ENCODE measurements around the gene PCGF6.

Gene PCGF6

GRCh38 chr10:103334567-103334966, 16.4 kb downstream of the PCGF6 start:
- DNase-seq = no peak
- in situ Hi-C loops (cut with HindIII; ENCODE audit: low pct_ligation_motif_present, low pct_unique_long_range_greater_than_20kb, low sequenced_read_pairs) = no loop called here

- peak; percentile 57 for DNase-seq
- in situ Hi-C loops (cut with HindIII; ENCODE audit: low pct_ligation_motif_present, low pct_unique_long_range_greater_than_20kb, low sequenced_read_pairs) = no loop called here
These were observed 16.9 kb downstream of the PCGF6 start for GRCh38 chr10:103333934-103334520.

- DNase-seq = no peak
- in situ Hi-C loops (cut with HindIII; ENCODE audit: low pct_ligation_motif_present, low pct_unique_long_range_greater_than_20kb, low sequenced_read_pairs) = no loop called here
These were observed 23.0 kb downstream of the PCGF6 start for GRCh38 chr10:103327906-103328305.

- no peak for DNase-seq
- in situ Hi-C loops (cut with HindIII; ENCODE audit: low pct_ligation_motif_present, low pct_unique_long_range_greater_than_20kb, low sequenced_read_pairs) = no loop called here
These were observed 34.9 kb downstream of the PCGF6 start for GRCh38 chr10:103316087-103316486.

- no peak for DNase-seq
- in situ Hi-C loops (cut with HindIII; ENCODE audit: low pct_ligation_motif_present, low pct_unique_long_range_greater_than_20kb, low sequenced_read_pairs) = no loop called here
These were observed 40.7 kb downstream of the PCGF6 start for GRCh38 chr10:103310197-103310596.

GRCh38 chr10:103307594-103307993, 43.3 kb downstream of the PCGF6 start:
- no peak for DNase-seq
- in situ Hi-C loops (cut with HindIII; ENCODE audit: low pct_ligation_motif_present, low pct_unique_long_range_greater_than_20kb, low sequenced_read_pairs) = no loop called here

GRCh38 chr10:103295374-103296015, 55.4 kb downstream of the PCGF6 start:
- DNase-seq = no peak
- in situ Hi-C loops (cut with HindIII; ENCODE audit: low pct_ligation_motif_present, low pct_unique_long_range_greater_than_20kb, low sequenced_read_pairs) = no loop called here

GRCh38 chr10:103291588-103291987, 59.4 kb downstream of the PCGF6 start:
- DNase-seq = no peak
- in situ Hi-C loops (cut with HindIII; ENCODE audit: low pct_ligation_motif_present, low pct_unique_long_range_greater_than_20kb, low sequenced_read_pairs) = no loop called here

GRCh38 chr10:103287992-103288391, 62.9 kb downstream of the PCGF6 start:
- DNase-seq = no peak
- in situ Hi-C loops (cut with HindIII; ENCODE audit: low pct_ligation_motif_present, low pct_unique_long_range_greater_than_20kb, low sequenced_read_pairs) = no loop called here

- in situ Hi-C loops (cut with HindIII; ENCODE audit: low pct_ligation_motif_present, low pct_unique_long_range_greater_than_20kb, low sequenced_read_pairs) = no loop called here
- no peak for DNase-seq
These were observed 66.8 kb downstream of the PCGF6 start for GRCh38 chr10:103284170-103284569.

- no peak for DNase-seq
- in situ Hi-C loops (cut with HindIII; ENCODE audit: low pct_ligation_motif_present, low pct_unique_long_range_greater_than_20kb, low sequenced_read_pairs) = no loop called here
These were observed 68.0 kb downstream of the PCGF6 start for GRCh38 chr10:103282961-103283360.

- in situ Hi-C loops (cut with HindIII; ENCODE audit: low pct_ligation_motif_present, low pct_unique_long_range_greater_than_20kb, low sequenced_read_pairs) = no loop called here
- no peak for DNase-seq
These were observed 69.2 kb downstream of the PCGF6 start for GRCh38 chr10:103281753-103282152.

GRCh38 chr10:103280506-103280905, 70.4 kb downstream of the PCGF6 start:
- in situ Hi-C loops (cut with HindIII; ENCODE audit: low pct_ligation_motif_present, low pct_unique_long_range_greater_than_20kb, low sequenced_read_pairs) = no loop called here
- no peak for DNase-seq

- no peak for DNase-seq
- in situ Hi-C loops (cut with HindIII; ENCODE audit: low pct_ligation_motif_present, low pct_unique_long_range_greater_than_20kb, low sequenced_read_pairs) = no loop called here
These were observed 70.9 kb downstream of the PCGF6 start for GRCh38 chr10:103280031-103280430.

- in situ Hi-C loops (cut with HindIII; ENCODE audit: low pct_ligation_motif_present, low pct_unique_long_range_greater_than_20kb, low sequenced_read_pairs) = no loop called here
- peak; percentile 65 for DNase-seq
These were observed 72.1 kb downstream of the PCGF6 start for GRCh38 chr10:103278862-103279298.

GRCh38 chr10:103278537-103278823, 72.5 kb downstream of the PCGF6 start:
- in situ Hi-C loops (cut with HindIII; ENCODE audit: low pct_ligation_motif_present, low pct_unique_long_range_greater_than_20kb, low sequenced_read_pairs) = no loop called here
- no peak for DNase-seq

GRCh38 chr10:103277713-103278536, 73.0 kb downstream of the PCGF6 start:
- no peak for DNase-seq
- in situ Hi-C loops (cut with HindIII; ENCODE audit: low pct_ligation_motif_present, low pct_unique_long_range_greater_than_20kb, low sequenced_read_pairs) = no loop called here

- in situ Hi-C loops (cut with HindIII; ENCODE audit: low pct_ligation_motif_present, low pct_unique_long_range_greater_than_20kb, low sequenced_read_pairs) = no loop called here
- peak; percentile 77 for DNase-seq
These were observed 73.8 kb downstream of the PCGF6 start, which contains the start of gene INA for GRCh38 chr10:103276896-103277712. Gene INA (plus strand): TSS chr10:103277138. CDS start chr10:103277212, 74 bp downstream.

Measured in ACHN (cell line).